H9 (cell line): ENCODE measurements around the gene SYT7. TPM values are rescaled to one million over a fixed set of nuclear protein-coding genes. Genes with fewer than 3 reads are reported as not detected.

Source experiments
- DNase-seq: peaks from one replicate; pipeline ENCODE4 v3.0.0-alpha.2; 2017
- H2AFZ ChIP-seq: one replicate; pipeline ENCODE4 v1.6.1; 2013; ENCODE audit warnings: mild to moderate bottlenecking, low read length, control low read depth, moderate library complexity
- H2AK5ac ChIP-seq: 2 replicates; pipeline ENCODE4 v1.6.1; 2013; ENCODE audit warnings: low read length, control low read depth, mixed read lengths; ENCODE audit not compliant: insufficient read length
- H2BK120ac ChIP-seq: one replicate; pipeline ENCODE4 v1.6.1; 2013; ENCODE audit warnings: low read depth, mild to moderate bottlenecking, low read length, control low read depth, inconsistent platforms; ENCODE audit not compliant: poor library complexity, severe bottlenecking
- H2BK12ac ChIP-seq: 2 replicates; pipeline ENCODE4 v1.6.1; 2013; ENCODE audit warnings: low read length, control low read depth, mixed read lengths, low read depth; ENCODE audit not compliant: insufficient read length
- H2BK15ac ChIP-seq: 2 replicates; pipeline ENCODE4 v1.6.1; 2013; ENCODE audit warnings: low read depth, low read length, control low read depth
- H2BK20ac ChIP-seq: one replicate; pipeline ENCODE4 v1.6.1; 2013; ENCODE audit warnings: low read depth, mild to moderate bottlenecking, low read length, control low read depth, inconsistent platforms; ENCODE audit not compliant: poor library complexity, severe bottlenecking
- H2BK5ac ChIP-seq: 2 replicates; pipeline ENCODE4 v1.6.1; 2013; ENCODE audit warnings: low read length, control low read depth, mixed read lengths; ENCODE audit not compliant: insufficient read length
- H3K14ac ChIP-seq: 2 replicates; pipeline ENCODE4 v1.6.1; 2013; ENCODE audit warnings: low read length, control low read depth; ENCODE audit not compliant: insufficient read depth
- H3K18ac ChIP-seq: 2 replicates; pipeline ENCODE4 v1.6.1; 2013; ENCODE audit warnings: low read depth, mild to moderate bottlenecking, mixed read lengths, low read length, control low read depth; ENCODE audit not compliant: insufficient read length
- H3K23ac ChIP-seq: 2 replicates; pipeline ENCODE4 v1.6.1; 2013; ENCODE audit warnings: low read length, control low read depth, mixed read lengths, low read depth; ENCODE audit not compliant: insufficient read length
- H3K23me2 ChIP-seq: 2 replicates; pipeline ENCODE4 v1.6.1; 2013; ENCODE audit warnings: low read depth, mild to moderate bottlenecking, mixed read lengths, low read length, control low read depth; ENCODE audit not compliant: insufficient read length, poor library complexity, severe bottlenecking
- H3K27ac ChIP-seq: 2 replicates; pipeline ENCODE4 v1.5.1; 2013; ENCODE audit warnings: low read length, control low read depth, mixed read lengths, low read depth; ENCODE audit not compliant: insufficient read length
- H3K27me3 ChIP-seq: 2 replicates; pipeline ENCODE4 v1.6.1; 2013; ENCODE audit warnings: low read length, control low read depth, inconsistent platforms; ENCODE audit not compliant: insufficient read depth
- H3K4ac ChIP-seq: 2 replicates; pipeline ENCODE4 v1.6.1; 2013; ENCODE audit warnings: low read depth, mild to moderate bottlenecking, control low read depth, inconsistent platforms, low read length, moderate library complexity
- H3K4me1 ChIP-seq: 2 replicates; pipeline ENCODE4 v1.6.1; 2013; ENCODE audit warnings: low read length, control low read depth, inconsistent platforms; ENCODE audit not compliant: insufficient read depth
- H3K4me2 ChIP-seq: 2 replicates; pipeline ENCODE4 v1.6.1; 2013; ENCODE audit warnings: low read length, control low read depth, mixed read lengths; ENCODE audit not compliant: insufficient read length, insufficient read depth
- H3K56ac ChIP-seq: 2 replicates; pipeline ENCODE4 v1.6.1; 2013; ENCODE audit warnings: low read depth, mild to moderate bottlenecking, mixed read lengths, low read length, control low read depth; ENCODE audit not compliant: insufficient read length
- H3K79me1 ChIP-seq: 2 replicates; pipeline ENCODE4 v1.6.1; 2013; ENCODE audit warnings: low read depth, mild to moderate bottlenecking, moderate library complexity, low read length, control low read depth, inconsistent platforms; ENCODE audit not compliant: insufficient read depth, poor library complexity, severe bottlenecking
- H3K79me2 ChIP-seq: 2 replicates; pipeline ENCODE4 v1.6.1; 2013; ENCODE audit warnings: low read length, control low read depth, inconsistent platforms; ENCODE audit not compliant: insufficient read depth
- H3K9ac ChIP-seq: 2 replicates; pipeline ENCODE4 v1.6.1; 2013; ENCODE audit warnings: low read length, control low read depth, mixed read lengths; ENCODE audit not compliant: insufficient read length; ENCODE audit errors: extremely low read depth
- H3K9me3 ChIP-seq: one replicate; pipeline ENCODE4 v1.6.1; 2013; ENCODE audit warnings: low read depth, low read length, inconsistent platforms; ENCODE audit not compliant: control insufficient read depth
- H3T11ph ChIP-seq: one replicate; pipeline ENCODE4 v1.6.1; 2013; ENCODE audit warnings: mild to moderate bottlenecking, low read length, control low read depth, inconsistent platforms
- H4K20me1 ChIP-seq: one replicate; pipeline ENCODE4 v1.6.1; 2013; ENCODE audit not compliant: control insufficient read depth, insufficient read length, insufficient read depth
- H4K5ac ChIP-seq: 2 replicates; pipeline ENCODE4 v1.6.1; 2013; ENCODE audit warnings: low read depth, mild to moderate bottlenecking, mixed read lengths, low read length, control low read depth; ENCODE audit not compliant: insufficient read length
- H4K8ac ChIP-seq: replicated peaks from 2 replicates; pipeline ENCODE4 v1.6.1; 2013; ENCODE audit warnings: low read length, control low read depth, mixed read lengths, low read depth; ENCODE audit not compliant: insufficient read length
- H4K91ac ChIP-seq: 2 replicates; pipeline ENCODE4 v1.6.1; 2013; ENCODE audit warnings: low read depth, mild to moderate bottlenecking, moderate library complexity, mixed read lengths, low read length, control low read depth; ENCODE audit not compliant: insufficient read length
- H3K27ac Mint-ChIP-seq, 3 experiments: 2 replicates in 2 of 3; 3 replicates in 1 of 3; pipeline ENCODE4 v1.8.0; 2020 to 2021; ENCODE audit warnings: mixed read lengths in 3 of 3, mild to moderate bottlenecking in 1 of 3, moderate library complexity in 1 of 3
- H3K27me3 Mint-ChIP-seq: 2 replicates; pipeline ENCODE4 v1.8.0; 2021; ENCODE audit warnings: low read depth, mild to moderate bottlenecking, moderate library complexity, mixed read lengths
- H3K36me3 Mint-ChIP-seq, 3 experiments: 2 replicates in 2 of 3; 3 replicates in 1 of 3; pipeline ENCODE4 v1.8.0; 2020 to 2021; ENCODE audit warnings: low read depth in 3 of 3, mixed read lengths in 3 of 3; ENCODE audit not compliant: insufficient read depth in 1 of 3
- H3K4me1 Mint-ChIP-seq, 2 experiments: 2 replicates each; pipeline ENCODE4 v1.8.0; 2020; ENCODE audit warnings: mixed read lengths in 2 of 2
- H3K4me3 Mint-ChIP-seq, 2 experiments: 2 replicates in 1 of 2; 3 replicates in 1 of 2; pipeline ENCODE4 v1.8.0; 2020 to 2021; ENCODE audit warnings: mild to moderate bottlenecking in 2 of 2, mixed read lengths in 2 of 2, moderate library complexity in 1 of 2
- H3K9me3 Mint-ChIP-seq, 2 experiments: 2 replicates in 1 of 2; 3 replicates in 1 of 2; pipeline ENCODE4 v1.8.0; 2020; ENCODE audit warnings: mild to moderate bottlenecking in 2 of 2, mixed read lengths in 2 of 2, moderate library complexity in 1 of 2
- WGBS: extraction: QIAGEN DNeasy Blood & Tissue Kit; methylation state at CpG from one replicate; pipeline ENCODE4 v1.1.7; 2013; ENCODE audit warnings: missing lambda C conversion rate, low lambda C conversion rate, mixed read lengths; ENCODE audit not compliant: insufficient read length; ENCODE audit errors: extremely low coverage; 5-methylcytosine and 5-hydroxymethylcytosine counted together
- total RNA-seq: library from RNA; stranded (reverse); gene quantifications from 2 replicates; pipeline ENCODE4 v1.2.1, GENCODE V29; 2021
- TF ChIP-seq, protein P1 (sequence below): fragments of 200-600 bp; sonication (generic); conservative IDR thresholded peaks from 3 replicates; pipeline ENCODE4 v1.8.0; 2021; ENCODE audit warnings: antibody characterized with exemption, mild to moderate bottlenecking

The SYT7 gene
- total RNA-seq, 1 experiment from 2014 or later, result 8.8 TPM

GRCh38 chr11:61625525-61625924 is 44.6 kb upstream of the SYT7 start:
- H3K23ac ChIP-seq, result no peak overlapping the region
- no peak overlapping the region for H3K9ac ChIP-seq
- no peak overlapping the region for H2BK20ac ChIP-seq
- no peak overlapping the region for H3K14ac ChIP-seq
- no peak overlapping the region for H4K5ac ChIP-seq
- H3K27ac ChIP-seq, result no peak overlapping the region
- no peak overlapping the region for H2BK12ac ChIP-seq
- no peaks in the 10 kb centered on the region for H4K20me1 ChIP-seq
- no peaks in the 10 kb centered on the region for H3K23me2 ChIP-seq
- no peak overlapping the region for H2AK5ac ChIP-seq
- H3K9me3 Mint-ChIP-seq, result no peaks in the 10 kb centered on the region
- no peaks in the 10 kb centered on the region for H3K9me3 ChIP-seq
- no peaks in the 10 kb centered on the region for H3K27me3 ChIP-seq
- H3K4ac ChIP-seq, result no peak overlapping the region
- H2BK5ac ChIP-seq, result no peak overlapping the region
- no peak overlapping the region for H3K18ac ChIP-seq
- H3K4me1 Mint-ChIP-seq, result peaks cover 51 to 56% of the 10 kb centered on the region in 2 experiments
- H3K4me2 ChIP-seq, result no peak overlapping the region
- peaks cover 6% of the 10 kb centered on the region; the same call in 1 of the 2 replicates for H3K4me1 ChIP-seq
- no peak overlapping the region for H2BK15ac ChIP-seq
- no peak overlapping the region for H4K8ac ChIP-seq
- H3K79me1 ChIP-seq, result no peaks in the 10 kb centered on the region
- H2AFZ ChIP-seq, result no peak overlapping the region
- H3K4me3 Mint-ChIP-seq, result no peak overlapping the region
- H3K56ac ChIP-seq, result no peak overlapping the region
- H2BK120ac ChIP-seq, result no peak overlapping the region
- H3K79me2 ChIP-seq, result no peaks in the 10 kb centered on the region
- no peak overlapping the region for H4K91ac ChIP-seq
- no peak for DNase-seq
- peak overlapping the region in 1 of 3 experiments; percentile 11; a peak in 2 of 7 replicates for H3K27ac Mint-ChIP-seq
- no peak overlapping the region for H3T11ph ChIP-seq
- peaks cover 7% of the 10 kb centered on the region for H3K27me3 Mint-ChIP-seq
- H3K36me3 Mint-ChIP-seq, result no peaks in the 10 kb centered on the region; a peak in 1 of 7 replicates
- TF ChIP-seq, protein P1, sequence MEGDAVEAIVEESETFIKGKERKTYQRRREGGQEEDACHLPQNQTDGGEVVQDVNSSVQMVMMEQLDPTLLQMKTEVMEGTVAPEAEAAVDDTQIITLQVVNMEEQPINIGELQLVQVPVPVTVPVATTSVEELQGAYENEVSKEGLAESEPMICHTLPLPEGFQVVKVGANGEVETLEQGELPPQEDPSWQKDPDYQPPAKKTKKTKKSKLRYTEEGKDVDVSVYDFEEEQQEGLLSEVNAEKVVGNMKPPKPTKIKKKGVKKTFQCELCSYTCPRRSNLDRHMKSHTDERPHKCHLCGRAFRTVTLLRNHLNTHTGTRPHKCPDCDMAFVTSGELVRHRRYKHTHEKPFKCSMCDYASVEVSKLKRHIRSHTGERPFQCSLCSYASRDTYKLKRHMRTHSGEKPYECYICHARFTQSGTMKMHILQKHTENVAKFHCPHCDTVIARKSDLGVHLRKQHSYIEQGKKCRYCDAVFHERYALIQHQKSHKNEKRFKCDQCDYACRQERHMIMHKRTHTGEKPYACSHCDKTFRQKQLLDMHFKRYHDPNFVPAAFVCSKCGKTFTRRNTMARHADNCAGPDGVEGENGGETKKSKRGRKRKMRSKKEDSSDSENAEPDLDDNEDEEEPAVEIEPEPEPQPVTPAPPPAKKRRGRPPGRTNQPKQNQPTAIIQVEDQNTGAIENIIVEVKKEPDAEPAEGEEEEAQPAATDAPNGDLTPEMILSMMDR, result no peak
- no CpG with 5 or more reads among the region's 3 CpGs for WGBS
